Kidney capillary endothelial cell (primary cell): ENCODE results near the gene TMEM87B.
"Not testable (repeated sequence)": the region's sequence is repeated elsewhere in the genome, so short reads cannot be mapped to it uniquely, and the experiment has no call there.

Experiments used
- DNase-seq: peaks from one replicate; pipeline ENCODE4 v3.0.0-alpha.2; 2018; ENCODE audit warnings: low spot score

Gene TMEM87B

GRCh38 chr2:112032689-112033465 lies 22.2 kb upstream of the TMEM87B start:
- DNase-seq, result no peak

- no peak for DNase-seq
These were observed 21.5 kb upstream of the TMEM87B start for GRCh38 chr2:112033600-112033999.

GRCh38 chr2:112034924-112035323 lies 20.1 kb upstream of the TMEM87B start:
- DNase-seq, result no peak

GRCh38 chr2:112035786-112036185 lies 19.3 kb upstream of the TMEM87B start:
- no peak for DNase-seq

- not testable (repeated sequence) for DNase-seq
These were observed 15.5 kb upstream of the TMEM87B start for GRCh38 chr2:112039556-112039955.

GRCh38 chr2:112040066-112040465 lies 15.0 kb upstream of the TMEM87B start:
- not testable (repeated sequence) for DNase-seq

GRCh38 chr2:112041460-112041859 lies 13.6 kb upstream of the TMEM87B start:
- DNase-seq, result not testable (repeated sequence)

- DNase-seq, result no peak
These were observed 9.5 kb upstream of the TMEM87B start for GRCh38 chr2:112045446-112046014.

GRCh38 chr2:112046231-112046630 lies 8.8 kb upstream of the TMEM87B start:
- no peak for DNase-seq

- no peak for DNase-seq
These were observed 7.4 kb upstream of the TMEM87B start for GRCh38 chr2:112047537-112048235.

- DNase-seq, result no peak
These were observed 6.9 kb upstream of the TMEM87B start for GRCh38 chr2:112048236-112048592.

- peak; percentile 64 for DNase-seq
These were observed 6.2 kb upstream of the TMEM87B start for GRCh38 chr2:112048887-112049286.

GRCh38 chr2:112050316-112050715 lies 4.8 kb upstream of the TMEM87B start:
- no peak for DNase-seq

- DNase-seq, result peak; percentile 92
These were observed 887 bp upstream of the TMEM87B start for GRCh38 chr2:112053917-112054846.

- DNase-seq, result peak; percentile 81
These were observed 909 bp downstream of the TMEM87B start for GRCh38 chr2:112055730-112056625.

GRCh38 chr2:112056626-112056987 lies 1.5 kb downstream of the TMEM87B start:
- no peak for DNase-seq

- no peak for DNase-seq
These were observed 4.6 kb downstream of the TMEM87B start for GRCh38 chr2:112059671-112060070.

- DNase-seq, result no peak
These were observed 6.2 kb downstream of the TMEM87B start for GRCh38 chr2:112061299-112061698.

GRCh38 chr2:112061840-112062239 lies 6.8 kb downstream of the TMEM87B start:
- DNase-seq, result no peak

GRCh38 chr2:112062894-112063293 lies 7.8 kb downstream of the TMEM87B start:
- DNase-seq, result no peak

- no peak for DNase-seq
These were observed 10.4 kb downstream of the TMEM87B start for GRCh38 chr2:112065486-112065885.
